IMR-90 (cell line): ENCODE results near the gene DMD.

ENCODE experiments used
- CEBPB ChIP-seq: IDR thresholded peaks from 2 replicates; pipeline ENCODE4 v1.6.1; 2012; ENCODE audit warnings: low read depth, low read length, improper control_type of control experiment
- SMC3 ChIP-seq: fragments of 150-350 bp; IDR thresholded peaks from 2 replicates; pipeline ENCODE4 v1.6.1; 2016; ENCODE audit warnings: low read depth, mild to moderate bottlenecking, antibody characterized with exemption, low read length, moderate library complexity
- TF ChIP-seq, protein P1 (sequence below): conservative IDR thresholded peaks from 2 replicates; pipeline ENCODE4 v1.5.1; 2012; ENCODE audit warnings: mild to moderate bottlenecking, low read depth, low read length, improper control_type of control experiment

DNA sequence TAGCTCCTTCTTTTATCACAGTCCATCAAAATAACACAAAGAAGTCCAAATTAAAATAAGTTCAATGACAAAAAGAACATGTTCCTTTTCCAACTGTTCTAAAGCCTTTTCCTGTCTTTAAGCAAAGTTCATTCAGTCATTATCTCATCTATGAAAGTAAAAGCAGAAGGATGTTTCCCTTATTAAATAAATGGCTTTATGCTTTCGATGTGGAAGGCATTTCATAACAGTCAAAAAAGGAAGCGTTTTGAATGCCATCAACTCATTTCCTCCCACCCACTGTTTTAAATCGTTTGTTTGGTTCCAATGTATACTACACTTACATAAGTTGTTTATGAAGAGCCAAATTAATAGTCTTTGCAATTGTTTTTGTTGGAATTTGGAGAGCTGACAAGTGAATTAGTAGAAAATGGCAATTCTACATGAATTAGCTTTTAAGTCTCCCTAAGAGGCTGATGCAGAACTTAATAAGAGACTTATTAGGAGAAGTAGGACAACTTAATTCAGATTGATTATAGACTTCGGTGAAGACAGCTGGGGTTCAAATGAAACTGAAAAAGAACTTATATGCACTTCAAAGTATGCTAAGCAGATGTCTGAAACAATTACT is 1746.9 kb downstream of the DMD start:
- TF ChIP-seq CEBPB, result no peak
- TF ChIP-seq, protein P1, sequence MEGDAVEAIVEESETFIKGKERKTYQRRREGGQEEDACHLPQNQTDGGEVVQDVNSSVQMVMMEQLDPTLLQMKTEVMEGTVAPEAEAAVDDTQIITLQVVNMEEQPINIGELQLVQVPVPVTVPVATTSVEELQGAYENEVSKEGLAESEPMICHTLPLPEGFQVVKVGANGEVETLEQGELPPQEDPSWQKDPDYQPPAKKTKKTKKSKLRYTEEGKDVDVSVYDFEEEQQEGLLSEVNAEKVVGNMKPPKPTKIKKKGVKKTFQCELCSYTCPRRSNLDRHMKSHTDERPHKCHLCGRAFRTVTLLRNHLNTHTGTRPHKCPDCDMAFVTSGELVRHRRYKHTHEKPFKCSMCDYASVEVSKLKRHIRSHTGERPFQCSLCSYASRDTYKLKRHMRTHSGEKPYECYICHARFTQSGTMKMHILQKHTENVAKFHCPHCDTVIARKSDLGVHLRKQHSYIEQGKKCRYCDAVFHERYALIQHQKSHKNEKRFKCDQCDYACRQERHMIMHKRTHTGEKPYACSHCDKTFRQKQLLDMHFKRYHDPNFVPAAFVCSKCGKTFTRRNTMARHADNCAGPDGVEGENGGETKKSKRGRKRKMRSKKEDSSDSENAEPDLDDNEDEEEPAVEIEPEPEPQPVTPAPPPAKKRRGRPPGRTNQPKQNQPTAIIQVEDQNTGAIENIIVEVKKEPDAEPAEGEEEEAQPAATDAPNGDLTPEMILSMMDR, result no peak
- TF ChIP-seq SMC3, result no peak
